Measurements from ENCODE around the gene SREBF2. TPM values are rescaled to one million over a fixed set of nuclear protein-coding genes. Genes with fewer than 3 reads are reported as not detected.

The SREBF2 gene
- total and polyA plus RNA-seq, 4 experiments from 2014 or later, result 14.5 to 112 (median 66.3) TPM

GRCh38 chr22:41913842-41914534 lies 81.1 kb downstream of the SREBF2 start:
- Mint-ChIP-seq H3K27me3 (peaks cover 20 to 28% of the 10 kb centered on the region in 2 donors), H3K9me3 (no peaks in the 10 kb centered on the region), H3K36me3 (no peaks in the 10 kb centered on the region), H3K4me1 (peaks cover 7 to 42% (median 21%) of the 10 kb centered on the region in 4 donors), H3K4me3 (peak overlapping the region in 2 of 8 donors; percentile 39 to 51), H3K27ac (no peak overlapping the region)
- Histone ChIP-seq H3K27me3 (ENCODE audit: insufficient read depth, low read length) (peaks cover 20% of the 10 kb centered on the region), H3K4me3 (ENCODE audit: low read length in 2 of 2) (no peak overlapping the region), H3K4me1 (ENCODE audit: insufficient read depth, low read length) (peaks cover 39% of the 10 kb centered on the region), H3K27ac (ENCODE audit: low read depth, low read length) (no peak overlapping the region), H3K9me3 (ENCODE audit: control insufficient read depth in 1 of 2, low read length in 2 of 2) (no peaks in the 10 kb centered on the region), H3K36me3 (ENCODE audit: insufficient read depth, low read length) (no peaks in the 10 kb centered on the region)
- ChIA-PET CTCF (ENCODE audit: partially characterized antibody) (interaction anchor here (1.1 kb wide), 1 partner anchor 27 kb away, joined by 4 read pairs; no protein-coding TSS in a partner anchor), POLR2A (ENCODE audit: partially characterized antibody) (interaction anchor here (0.5 to 9.1 kb wide), 7 partner anchors 12 to 288 kb away, joined by 3 to 67 read pairs (median 3); partner anchors contain the start of genes SREBF2 and TNFRSF13C)
- DNase-seq, result peak in 2 of 5 donors; percentile 21 to 33
- intact Hi-C loops (cut with micrococcal nuclease), result no loop called here

- H3K4me1 ChIP-seq (ENCODE audit: insufficient read depth, low read length), result peaks cover 39% of the 10 kb centered on the region
- peaks cover 8 to 40% (median 20%) of the 10 kb centered on the region in 4 donors for H3K4me1 Mint-ChIP-seq
- no peaks in the 10 kb centered on the region for H3K36me3 Mint-ChIP-seq
- ChIA-PET POLR2A (ENCODE audit: partially characterized antibody) (interaction anchor here (0.5 to 9.1 kb wide), 6 partner anchors 11 to 217 kb away, joined by 3 to 67 read pairs (median 3); partner anchors contain the start of gene TNFRSF13C), CTCF (ENCODE audit: partially characterized antibody) (no interaction called here)
- no peak overlapping the region for H3K27ac Mint-ChIP-seq
- H3K9me3 Mint-ChIP-seq, result no peaks in the 10 kb centered on the region
- H3K27me3 Mint-ChIP-seq, result peaks cover 16 to 25% of the 10 kb centered on the region in 2 donors
- no peak overlapping the region for H3K4me3 ChIP-seq (ENCODE audit: low read length in 2 of 2)
- peaks cover 20% of the 10 kb centered on the region for H3K27me3 ChIP-seq (ENCODE audit: insufficient read depth, low read length)
- H3K36me3 ChIP-seq (ENCODE audit: insufficient read depth, low read length), result no peaks in the 10 kb centered on the region
- intact Hi-C loops (cut with micrococcal nuclease), result loop anchor here (1.0 kb wide), 1 partner anchor 82 kb away; no protein-coding TSS in a partner anchor
- no peak overlapping the region for H3K27ac ChIP-seq (ENCODE audit: low read depth, low read length)
- DNase-seq, result peak in 1 of 5 donors; percentile 3
- no peaks in the 10 kb centered on the region for H3K9me3 ChIP-seq (ENCODE audit: control insufficient read depth in 1 of 2, low read length in 2 of 2)
- H3K4me3 Mint-ChIP-seq, result no peak overlapping the region
Measured at GRCh38 chr22:41914611-41915034, 81.7 kb downstream of the SREBF2 start.

- Mint-ChIP-seq H3K27ac (peak within 1 kb of the TSS in 4 of 7 donors; percentile 22 to 60 (median 26)), H3K9me3 (no peaks in the 10 kb centered on the region), H3K4me1 (peaks cover 8 to 40% (median 20%) of the 10 kb centered on the region in 4 donors), H3K4me3 (peak within 1 kb of the TSS; percentile 8 to 75 (median 46)), H3K36me3 (no peaks in the 10 kb centered on the region), H3K27me3 (peaks cover 16 to 25% of the 10 kb centered on the region in 2 donors)
- Histone ChIP-seq H3K4me3 (ENCODE audit: low read length in 2 of 2) (no peak within 1 kb of the TSS), H3K36me3 (ENCODE audit: insufficient read depth, low read length) (no peaks in the 10 kb centered on the region), H3K27ac (ENCODE audit: low read depth, low read length) (no peak within 1 kb of the TSS), H3K27me3 (ENCODE audit: insufficient read depth, low read length) (peaks cover 20% of the 10 kb centered on the region), H3K9me3 (ENCODE audit: control insufficient read depth in 1 of 2, low read length in 2 of 2) (no peaks in the 10 kb centered on the region), H3K4me1 (ENCODE audit: insufficient read depth, low read length) (peaks cover 40% of the 10 kb centered on the region)
- CTCF ChIA-PET (ENCODE audit: partially characterized antibody), result interaction anchor here (1.8 kb wide), 1 partner anchor 12 kb away, joined by 5 read pairs; the partner anchor contains the start of gene TNFRSF13C
- POLR2A ChIA-PET (ENCODE audit: partially characterized antibody), result interaction anchor here (0.6 to 9.1 kb wide), 5 partner anchors 11 to 217 kb away, joined by 3 to 67 read pairs (median 23); partner anchors contain the start of gene TNFRSF13C
- intact Hi-C loops (cut with micrococcal nuclease), result loop anchor here (1.0 kb wide), 1 partner anchor 83 kb away; no protein-coding TSS in a partner anchor
- DNase-seq, result peak; percentile 60 to 66 (median 65)
Measured at GRCh38 chr22:41915035-41915785, 82.3 kb downstream of the SREBF2 start, which contains the start of gene SHISA8. SHISA8 (minus strand) TSS chr22:41915074; CDS start chr22:41914667, 407 bp downstream.

- ChIA-PET POLR2A (ENCODE audit: partially characterized antibody) (interaction anchor here (1.0 to 5.8 kb wide), 3 partner anchors 10 to 135 kb away, joined by 3 to 50 read pairs (median 23); partner anchors contain the start of gene TNFRSF13C), CTCF (ENCODE audit: partially characterized antibody) (interaction anchor here (1.0 to 1.8 kb wide), 2 partner anchors 10 to 11 kb away, joined by 5 to 6 read pairs; partner anchors contain the start of gene TNFRSF13C)
- Histone ChIP-seq H3K27me3 (ENCODE audit: insufficient read depth, low read length) (peaks cover 20% of the 10 kb centered on the region), H3K36me3 (ENCODE audit: insufficient read depth, low read length) (no peaks in the 10 kb centered on the region), H3K4me1 (ENCODE audit: insufficient read depth, low read length) (peaks cover 33% of the 10 kb centered on the region), H3K27ac (ENCODE audit: low read depth, low read length) (no peak overlapping the region), H3K4me3 (ENCODE audit: low read length in 2 of 2) (no peak overlapping the region), H3K9me3 (ENCODE audit: control insufficient read depth in 1 of 2, low read length in 2 of 2) (no peaks in the 10 kb centered on the region)
- Mint-ChIP-seq H3K4me1 (peaks cover 8 to 40% (median 20%) of the 10 kb centered on the region in 4 donors), H3K9me3 (no peaks in the 10 kb centered on the region), H3K27me3 (peaks cover 16 to 25% of the 10 kb centered on the region in 2 donors), H3K27ac (peak overlapping the region in 3 of 7 donors; percentile 43 to 60 (median 60)), H3K36me3 (no peaks in the 10 kb centered on the region), H3K4me3 (peak overlapping the region; percentile 8 to 59 (median 44))
- no peak for DNase-seq
- intact Hi-C loops (cut with micrococcal nuclease), result loop anchor here (1.0 kb wide), 1 partner anchor 84 kb away; no protein-coding TSS in a partner anchor
Measured at GRCh38 chr22:41915786-41916493, 83.0 kb downstream of the SREBF2 start.

- CTCF ChIA-PET (ENCODE audit: partially characterized antibody), result interaction anchor here (1.0 to 1.8 kb wide), 2 partner anchors 9 to 10 kb away, joined by 5 to 6 read pairs; partner anchors contain the start of gene TNFRSF13C
- H3K27me3 ChIP-seq (ENCODE audit: insufficient read depth, low read length), result peaks cover 16% of the 10 kb centered on the region
- no peak for DNase-seq
- H3K36me3 ChIP-seq (ENCODE audit: insufficient read depth, low read length), result no peaks in the 10 kb centered on the region
- intact Hi-C loops (cut with micrococcal nuclease), result no loop called here
- H3K4me1 ChIP-seq (ENCODE audit: insufficient read depth, low read length), result peaks cover 28% of the 10 kb centered on the region
- Mint-ChIP-seq H3K4me3 (peak overlapping the region in 1 of 8 donors; percentile 54), H3K4me1 (peaks cover 6 to 33% (median 17%) of the 10 kb centered on the region in 4 donors), H3K36me3 (no peaks in the 10 kb centered on the region), H3K27me3 (peaks cover 12 to 24% of the 10 kb centered on the region in 2 donors), H3K27ac (no peak overlapping the region), H3K9me3 (no peaks in the 10 kb centered on the region)
- H3K27ac ChIP-seq (ENCODE audit: low read depth, low read length), result no peak overlapping the region
- no peak overlapping the region for H3K4me3 ChIP-seq (ENCODE audit: low read length in 2 of 2)
- no peaks in the 10 kb centered on the region for H3K9me3 ChIP-seq (ENCODE audit: control insufficient read depth in 1 of 2, low read length in 2 of 2)
- POLR2A ChIA-PET (ENCODE audit: partially characterized antibody), result interaction anchor here (1.0 to 5.8 kb wide), 4 partner anchors 8 to 136 kb away, joined by 3 to 50 read pairs (median 15); partner anchors contain the start of gene TNFRSF13C
Measured at GRCh38 chr22:41916745-41917358, 83.9 kb downstream of the SREBF2 start.

- Histone ChIP-seq H3K27ac (ENCODE audit: low read depth, low read length) (no peak overlapping the region), H3K4me3 (ENCODE audit: low read length in 2 of 2) (no peak overlapping the region), H3K27me3 (ENCODE audit: insufficient read depth, low read length) (peaks cover 10% of the 10 kb centered on the region), H3K36me3 (ENCODE audit: insufficient read depth, low read length) (no peaks in the 10 kb centered on the region), H3K4me1 (ENCODE audit: insufficient read depth, low read length) (peaks cover 28% of the 10 kb centered on the region), H3K9me3 (ENCODE audit: control insufficient read depth in 1 of 2, low read length in 2 of 2) (no peaks in the 10 kb centered on the region)
- H3K4me1 Mint-ChIP-seq, result peaks cover 6 to 33% (median 17%) of the 10 kb centered on the region in 4 donors
- H3K36me3 Mint-ChIP-seq, result no peaks in the 10 kb centered on the region
- no peak for DNase-seq
- no peaks in the 10 kb centered on the region for H3K9me3 Mint-ChIP-seq
- POLR2A ChIA-PET (ENCODE audit: partially characterized antibody), result interaction anchor here (1.7 to 5.8 kb wide), 3 partner anchors 8 to 22 kb away, joined by 7 to 50 read pairs (median 23); partner anchors contain the start of gene TNFRSF13C
- H3K27ac Mint-ChIP-seq, result no peak overlapping the region
- no peak overlapping the region for H3K4me3 Mint-ChIP-seq
- CTCF ChIA-PET (ENCODE audit: partially characterized antibody), result interaction anchor here (1.0 to 1.8 kb wide), 2 partner anchors 8 to 9 kb away, joined by 5 to 6 read pairs; partner anchors contain the start of gene TNFRSF13C
- intact Hi-C loops (cut with micrococcal nuclease), result no loop called here
- H3K27me3 Mint-ChIP-seq, result peaks cover 10 to 18% of the 10 kb centered on the region in 2 donors
Measured at GRCh38 chr22:41917375-41917902, 84.5 kb downstream of the SREBF2 start.

Measured in CD4-positive, alpha-beta memory T cell (primary cell).